ENCODE results near the gene CCDC157. TPM values are rescaled to one million over a fixed set of nuclear protein-coding genes. Genes with fewer than 3 reads are reported as not detected.

The CCDC157 gene
- polyA plus RNA-seq, 1 experiment = 1.6 TPM

- no peak for DNase-seq (ENCODE audit: low read depth)
- Histone ChIP-seq H3K4me3 (ENCODE audit: low read depth, low read length) (peak overlapping the region; percentile 62), H3K27me3 (ENCODE audit: control insufficient read depth, insufficient read depth, low read length) (no peaks in the 10 kb centered on the region), H3K36me3 (ENCODE audit: control insufficient read depth, insufficient read depth, low read length) (no peaks in the 10 kb centered on the region; the same call in 1 of the 2 replicates)
- ChIA-PET POLR2A (interaction anchor here (0.6 kb wide), 1 partner anchor 22 kb away, joined by 13 read pairs; no protein-coding TSS in a partner anchor), CTCF (interaction anchor here (1.0 to 6.3 kb wide), 11 partner anchors 9 to 317 kb away, joined by 3 to 37 read pairs (median 10); partner anchors contain the start of genes CASTOR1, RNF215 and SEC14L2)
- TF ChIP-seq CTCF (IDR thresholded peaks at IDR 0.05; ENCODE audit: insufficient read depth, low read depth, low read length) = no peak
Measured at GRCh38 chr22:30425327-30425615, 68.5 kb downstream of the CCDC157 start.

- DNase-seq (ENCODE audit: low read depth) = no peak
- ChIA-PET CTCF (interaction anchor here (0.6 to 6.3 kb wide), 23 partner anchors 8 to 990 kb away, joined by 3 to 37 read pairs (median 4); partner anchors contain the start of genes CASTOR1, RNF215 and SEC14L2), POLR2A (interaction anchor here (0.6 kb wide), 1 partner anchor 22 kb away, joined by 13 read pairs; no protein-coding TSS in a partner anchor)
- no peak; the same call in 1 of the 2 replicates for TF ChIP-seq CTCF (IDR thresholded peaks at IDR 0.05; ENCODE audit: insufficient read depth, low read depth, low read length)
- Histone ChIP-seq H3K27me3 (ENCODE audit: control insufficient read depth, insufficient read depth, low read length) (no peaks in the 10 kb centered on the region), H3K4me3 (ENCODE audit: low read depth, low read length) (peak within 1 kb of the TSS; percentile 62), H3K36me3 (ENCODE audit: control insufficient read depth, insufficient read depth, low read length) (no peaks in the 10 kb centered on the region; the same call in 1 of the 2 replicates)
Measured at GRCh38 chr22:30425616-30426387, 69.0 kb downstream of the CCDC157 start, which contains the start of gene MTFP1. Gene MTFP1 (plus strand): TSS chr22:30425768. CDS start chr22:30425880, 112 bp downstream.

Small RNA genes within 50 kb of the gene (small RNA-seq; reads per million reads assigned to genes)
- gene AC004832.3 (ENCODE audit: insufficient read length, low read depth, low replicate concordance) (not detected), gene RNU6-564P (ENCODE audit: insufficient read length, low read depth, low replicate concordance) (not detected)

Other genes with a start within 250 kb of the CCDC157 start
- 3.8 and 5.8 TPM in 2 replicates for gene LIF, start 110.2 kb upstream of the CCDC157 start, polyA plus RNA-seq (2011; rRNA removed)
- not detected in 2 replicates for gene OSM, start 90.2 kb upstream of the CCDC157 start, polyA plus RNA-seq (2011; rRNA removed)
- 7.7 and 16.4 TPM in 2 replicates for gene CASTOR1, start 67.5 kb upstream of the CCDC157 start, polyA plus RNA-seq (2011; rRNA removed)
- 13.6 and 22.1 TPM in 2 replicates for gene TBC1D10A, start 30.1 kb upstream of the CCDC157 start, polyA plus RNA-seq (2011; rRNA removed)
- 43.2 and 66.8 TPM in 2 replicates for gene SF3A1, start 113 bp upstream of the CCDC157 start, polyA plus RNA-seq (2011; rRNA removed)
- gene RNF215, start 30.4 kb downstream of the CCDC157 start, polyA plus RNA-seq (2011; rRNA removed) = 11.1 and 15.8 TPM in 2 replicates
- gene SEC14L2, start 40.0 kb downstream of the CCDC157 start, polyA plus RNA-seq (2011; rRNA removed) = 20.1 and 22.8 TPM in 2 replicates
- 4.9 and 8.3 TPM in 2 replicates for gene MTFP1, start 68.8 kb downstream of the CCDC157 start, polyA plus RNA-seq (2011; rRNA removed)
- gene SEC14L3, start 115.0 kb downstream of the CCDC157 start, polyA plus RNA-seq (2011; rRNA removed) = not detected in 2 replicates
- gene SEC14L4, start 148.7 kb downstream of the CCDC157 start, polyA plus RNA-seq (2011; rRNA removed) = not detected in 2 replicates
- 0.05 and 0.09 TPM in 2 replicates for gene SEC14L6, start 189.7 kb downstream of the CCDC157 start, polyA plus RNA-seq (2011; rRNA removed)
- gene GAL3ST1, start 217.7 kb downstream of the CCDC157 start, polyA plus RNA-seq (2011; rRNA removed) = not detected in 2 replicates
- 89.2 and 109 TPM in 2 replicates for gene PES1, start 234.9 kb downstream of the CCDC157 start, polyA plus RNA-seq (2011; rRNA removed)

All from BJ (cell line).